KMS-11 (cell line): Measurements from ENCODE around the gene YBEY.

Experiments
- H2AFZ ChIP-seq: fragments of 200-600 bp; sonication (generic); 2 replicates; pipeline ENCODE4 v1.6.1; 2016; ENCODE audit warnings: antibody characterized with exemption, mixed run types, low read depth
- H3K27ac ChIP-seq: fragments of 200-600 bp; sonication (generic); 2 replicates; pipeline ENCODE4 v1.6.1; 2016; ENCODE audit warnings: mild to moderate bottlenecking, mixed run types
- H3K27me3 ChIP-seq: fragments of 200-600 bp; sonication (generic); 2 replicates; pipeline ENCODE4 v1.6.1; 2017; ENCODE audit warnings: mild to moderate bottlenecking, low read depth, mixed run types, moderate library complexity; ENCODE audit not compliant: insufficient read depth
- H3K36me3 ChIP-seq: fragments of 200-600 bp; sonication (generic); 2 replicates; pipeline ENCODE4 v1.6.1; 2017; ENCODE audit warnings: mild to moderate bottlenecking, mixed run types; ENCODE audit not compliant: insufficient read depth
- H3K4me1 ChIP-seq: fragments of 200-600 bp; sonication (generic); 2 replicates; pipeline ENCODE4 v1.6.1; 2016; ENCODE audit warnings: mild to moderate bottlenecking, low read depth, mixed run types; ENCODE audit not compliant: poor library complexity, severe bottlenecking
- H3K4me2 ChIP-seq: fragments of 200-600 bp; sonication (generic); 2 replicates; pipeline ENCODE4 v1.7.0; 2016; ENCODE audit warnings: mild to moderate bottlenecking, mixed run types
- H3K4me3 ChIP-seq: fragments of 200-600 bp; sonication (generic); IDR thresholded peaks from 2 replicates; pipeline ENCODE4 v1.6.1; 2017; ENCODE audit warnings: low read depth, low read length, mixed read lengths; ENCODE audit not compliant: insufficient read depth
- H3K79me2 ChIP-seq: fragments of 200-600 bp; sonication (generic); 2 replicates; pipeline ENCODE4 v1.6.1; 2016; ENCODE audit warnings: low read depth, mixed run types; ENCODE audit not compliant: insufficient read depth
- H3K9ac ChIP-seq: fragments of 200-600 bp; sonication (generic); 2 replicates; pipeline ENCODE4 v1.6.1; 2016; ENCODE audit warnings: mild to moderate bottlenecking, mixed run types
- H4K20me1 ChIP-seq: fragments of 200-600 bp; sonication (generic); 2 replicates; pipeline ENCODE4 v1.6.1; 2016; ENCODE audit warnings: mild to moderate bottlenecking, mixed run types; ENCODE audit not compliant: insufficient read depth
- CTCF ChIP-seq: fragments of 200-600 bp; sonication (generic); conservative IDR thresholded peaks from 2 replicates; pipeline ENCODE4 v1.6.1; 2017; ENCODE audit warnings: low read depth, mild to moderate bottlenecking, antibody characterized with exemption, low read length, moderate library complexity, mixed read lengths

YBEY gene

GRCh38 chr21:46325073-46325912, 39.2 kb downstream of the YBEY start:
- H3K36me3 ChIP-seq: peaks cover 4% of the 10 kb centered on the region; the same call in 1 of the 2 replicates
- peaks cover 75% of the 10 kb centered on the region for H3K79me2 ChIP-seq
- no peak overlapping the region for H3K4me3 ChIP-seq

DNA sequence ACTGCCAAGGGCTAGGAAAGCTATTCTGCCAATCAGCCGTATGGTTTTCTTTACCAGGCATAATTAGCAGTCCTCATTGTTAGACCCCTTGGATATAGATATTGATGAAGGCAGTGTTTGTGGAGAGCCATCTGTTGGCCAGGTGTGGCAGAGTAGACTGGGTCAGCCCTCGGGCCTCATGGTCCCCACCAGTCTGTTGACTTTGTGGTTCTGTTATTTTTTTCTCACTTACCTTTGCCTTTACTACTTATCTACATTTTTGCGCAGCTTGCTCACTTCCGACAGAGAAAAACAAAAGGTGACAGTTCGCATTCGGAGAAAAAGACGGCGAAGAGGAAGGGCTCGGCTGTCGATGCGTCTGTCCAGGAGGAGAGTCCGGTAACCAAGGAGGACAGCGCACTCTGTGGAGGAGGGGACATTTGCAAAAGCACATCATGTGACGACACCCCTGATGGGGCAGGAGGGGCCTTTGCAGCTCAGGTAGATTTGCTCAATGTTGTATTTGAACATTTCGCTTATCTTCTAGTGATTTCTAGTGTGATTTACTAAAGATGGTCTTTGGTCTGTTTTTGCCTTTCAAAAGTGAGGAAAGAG, 40.1 kb downstream of the YBEY start:
- no peak for TF ChIP-seq CTCF
- peak overlapping the region; percentile 88 for H3K4me2 ChIP-seq
- peaks cover 65% of the 10 kb centered on the region for H3K79me2 ChIP-seq
- peaks cover 4% of the 10 kb centered on the region; the same call in 1 of the 2 replicates for H3K36me3 ChIP-seq
- H3K4me3 ChIP-seq: no peak overlapping the region
- peaks cover 6% of the 10 kb centered on the region for H4K20me1 ChIP-seq
- peak overlapping the region; percentile 74; the same call in 1 of the 2 replicates for H3K9ac ChIP-seq
- no peaks in the 10 kb centered on the region for H3K27me3 ChIP-seq
- peaks cover 25% of the 10 kb centered on the region for H3K4me1 ChIP-seq
- no peak overlapping the region; the same call in 1 of the 2 replicates for H2AFZ ChIP-seq
- peak overlapping the region; percentile 82; the same call in 1 of the 2 replicates for H3K27ac ChIP-seq

More at GRCh38 chr21:46325073-46325912, 39.2 kb downstream of the YBEY start:
- 0 out of 2 replicates have a peak, but pooled peaks have one; percentile 27 for TF ChIP-seq CTCF
- Histone ChIP-seq H3K4me1 (peaks cover 33% of the 10 kb centered on the region), H3K4me2 (peak overlapping the region; percentile 88), H2AFZ (peak overlapping the region; percentile 53), H3K27ac (peak overlapping the region; percentile 82), H3K9ac (peak overlapping the region; percentile 74), H4K20me1 (peaks cover 6% of the 10 kb centered on the region), H3K27me3 (no peaks in the 10 kb centered on the region)

DNA sequence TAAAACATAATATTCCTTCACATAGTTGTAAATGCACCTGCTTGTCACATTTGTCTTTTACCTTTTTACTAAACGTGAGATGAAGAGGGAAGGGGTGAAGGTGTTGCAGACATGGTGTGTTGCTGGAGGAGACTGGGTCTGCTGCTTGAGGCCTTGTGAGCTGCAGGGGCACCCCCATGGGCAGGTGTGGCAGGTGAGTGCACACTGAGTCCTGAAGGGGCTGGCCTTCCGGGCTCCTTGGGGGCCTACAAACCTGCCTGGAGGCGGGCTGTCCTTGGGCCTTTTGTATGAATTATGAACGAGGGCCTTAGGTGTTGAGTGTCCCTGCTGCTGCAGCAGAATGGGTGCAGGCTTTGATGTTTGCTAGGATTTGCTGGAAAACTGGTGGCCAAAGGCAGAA, 41.6 kb downstream of the YBEY start:
- no peaks in the 10 kb centered on the region for H3K27me3 ChIP-seq
- H2AFZ ChIP-seq: no peak overlapping the region
- no peaks in the 10 kb centered on the region for H4K20me1 ChIP-seq
- peaks cover 12% of the 10 kb centered on the region for H3K4me1 ChIP-seq
- no peak overlapping the region for H3K9ac ChIP-seq
- no peak overlapping the region for H3K4me2 ChIP-seq
- H3K27ac ChIP-seq: no peak overlapping the region
- H3K4me3 ChIP-seq: no peak overlapping the region
- peaks cover 50% of the 10 kb centered on the region for H3K79me2 ChIP-seq
- H3K36me3 ChIP-seq: peaks cover 4% of the 10 kb centered on the region; the same call in 1 of the 2 replicates
- TF ChIP-seq CTCF: no peak

DNA sequence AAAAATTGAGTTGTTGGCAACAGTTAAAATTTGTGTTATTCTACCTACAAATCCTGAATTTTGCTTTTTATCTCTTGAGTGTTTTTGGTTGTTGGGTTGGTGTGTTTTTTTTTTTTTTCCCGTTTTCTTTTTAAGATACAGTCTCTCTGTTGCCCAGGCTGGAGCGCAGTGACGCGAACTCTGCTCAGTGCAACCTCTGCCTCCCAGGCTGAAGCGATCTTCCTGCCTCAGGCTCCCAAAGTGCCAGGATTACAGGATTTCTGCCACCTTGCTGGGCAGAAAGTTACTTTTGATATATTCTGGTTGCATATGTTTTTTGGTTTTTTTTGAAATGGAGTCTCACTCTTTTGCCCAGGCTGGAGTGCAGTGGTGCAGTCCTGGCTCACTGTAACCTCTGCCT, 42.0 kb downstream of the YBEY start:
- Histone ChIP-seq H3K4me2 (no peak overlapping the region), H3K9ac (no peak overlapping the region), H3K27me3 (no peaks in the 10 kb centered on the region), H3K27ac (no peak overlapping the region), H3K4me3 (no peak overlapping the region), H4K20me1 (no peaks in the 10 kb centered on the region), H3K36me3 (peaks cover 4% of the 10 kb centered on the region; the same call in 1 of the 2 replicates), H2AFZ (no peak overlapping the region), H3K79me2 (peaks cover 46% of the 10 kb centered on the region), H3K4me1 (peaks cover 12% of the 10 kb centered on the region)
- TF ChIP-seq CTCF: no peak
